Muscle of back (tissue), 11 donors: ENCODE data around the gene PARD3. TPM values are rescaled to one million over a fixed set of nuclear protein-coding genes. Genes with fewer than 3 reads are reported as not detected.
"Not testable (repeated sequence)": the region's sequence is repeated elsewhere in the genome, so short reads cannot be mapped to it uniquely, and the experiment has no call there.

ENCODE experiments used
- DNase-seq, 3 donors: peaks; one replicate each; pipeline versions ENCODE4 v3.0.0 to v3.0.0-alpha.2; 2013
- polyA plus RNA-seq, 10 donors: library from polyadenylated mRNA; unstranded; fragments of 120-200 nt; gene quantifications; one replicate each; pipeline ENCODE4 v1.2.1, GENCODE V29; 2013; ENCODE audit not compliant: insufficient read length in 10 of 10

The PARD3 gene
- polyA plus RNA-seq, 10 donors: 35.1 to 55.3 (median 41.4) TPM

GRCh38 chr10:34716958-34717357 is 98.1 kb downstream of the PARD3 start:
- DNase-seq: no peak

GRCh38 chr10:34716234-34716633 is 98.9 kb downstream of the PARD3 start:
- no peak for DNase-seq

- no peak for DNase-seq
Measured at GRCh38 chr10:34715511-34716187, 99.4 kb downstream of the PARD3 start.

GRCh38 chr10:34713875-34714274 is 101.2 kb downstream of the PARD3 start:
- DNase-seq: no peak

GRCh38 chr10:34711500-34711899 is 103.6 kb downstream of the PARD3 start:
- peak in 1 of 3 donors; percentile 49 for DNase-seq

GRCh38 chr10:34710391-34710751 is 104.7 kb downstream of the PARD3 start:
- peak in 1 of 3 donors; percentile 48 for DNase-seq

GRCh38 chr10:34709637-34710390 is 105.3 kb downstream of the PARD3 start:
- DNase-seq: no peak

GRCh38 chr10:34707656-34708055 is 107.4 kb downstream of the PARD3 start:
- DNase-seq: peak in 1 of 3 donors; percentile 59

- DNase-seq: not testable (repeated sequence)
Measured at GRCh38 chr10:34706992-34707391, 108.1 kb downstream of the PARD3 start.

GRCh38 chr10:34706147-34706546 is 108.9 kb downstream of the PARD3 start:
- DNase-seq: no peak

GRCh38 chr10:34705563-34705962 is 109.5 kb downstream of the PARD3 start:
- DNase-seq: no peak

- DNase-seq: no peak
Measured at GRCh38 chr10:34704526-34705184, 110.4 kb downstream of the PARD3 start.

GRCh38 chr10:34702982-34703381 is 112.1 kb downstream of the PARD3 start:
- no peak for DNase-seq

GRCh38 chr10:34702093-34702937 is 112.8 kb downstream of the PARD3 start:
- DNase-seq: peak in 1 of 3 donors; percentile 50

GRCh38 chr10:34701194-34701593 is 113.9 kb downstream of the PARD3 start:
- DNase-seq: no peak

GRCh38 chr10:34700752-34701151 is 114.3 kb downstream of the PARD3 start:
- not testable (repeated sequence) for DNase-seq

- no peak for DNase-seq
Measured at GRCh38 chr10:34699904-34700517, 115.1 kb downstream of the PARD3 start.

GRCh38 chr10:34698979-34699378 is 116.1 kb downstream of the PARD3 start:
- no peak for DNase-seq

GRCh38 chr10:34698248-34698831 is 116.8 kb downstream of the PARD3 start:
- DNase-seq: no peak

- DNase-seq: no peak
Measured at GRCh38 chr10:34697351-34698247, 117.5 kb downstream of the PARD3 start.
